CD14-positive monocyte (primary cell): ENCODE measurements around the gene PADI2. TPM values are rescaled to one million over a fixed set of nuclear protein-coding genes. Genes with fewer than 3 reads are reported as not detected.

Source experiments
- DNase-seq, 3 donors: peaks; one replicate each; pipeline ENCODE4 v3.0.0-alpha.2; 2011 to 2022
- H2AFZ ChIP-seq: 2 replicates; pipeline ENCODE4 v1.6.0; 2012; ENCODE audit warnings: mild to moderate bottlenecking, low read depth, low read length, inconsistent platforms; ENCODE audit not compliant: insufficient read depth, poor library complexity, severe bottlenecking
- H3K27ac ChIP-seq, 2 donors: 1 replicate in 1 of 2; 2 replicates in 1 of 2; pipeline ENCODE4 v1.5.1; 2012 to 2013; ENCODE audit warnings: low read length in 2 of 2, control low read depth in 1 of 2, inconsistent platforms in 1 of 2, low read depth in 1 of 2, mild to moderate bottlenecking in 1 of 2
- H3K27me3 ChIP-seq, 2 donors: one replicate each; pipeline versions ENCODE4 v1.6.0 to v1.6.1; 2011 to 2013; ENCODE audit warnings: low read length in 2 of 2; ENCODE audit not compliant: control insufficient read depth in 2 of 2, insufficient read depth in 2 of 2
- H3K36me3 ChIP-seq, 2 donors: replicated peaks in 1 of 2; 1 replicate in 1 of 2; 2 replicates in 1 of 2; pipeline versions ENCODE4 v1.5.1 to v1.6.1; 2012 to 2013; ENCODE audit warnings: low read length in 2 of 2, control low read depth in 1 of 2, inconsistent platforms in 1 of 2, mild to moderate bottlenecking in 1 of 2; ENCODE audit not compliant: insufficient read depth in 2 of 2, control insufficient read depth in 1 of 2
- H3K4me1 ChIP-seq, 2 donors: 1 replicate in 1 of 2; 2 replicates in 1 of 2; pipeline versions ENCODE4 v1.5.1 to v1.6.1; 2012 to 2013; ENCODE audit warnings: low read length in 2 of 2, control low read depth in 1 of 2, inconsistent platforms in 1 of 2, mild to moderate bottlenecking in 1 of 2, moderate library complexity in 1 of 2; ENCODE audit not compliant: insufficient read depth in 2 of 2, control insufficient read depth in 1 of 2
- H3K4me2 ChIP-seq: replicated peaks from 2 replicates; pipeline ENCODE3; 2012; ENCODE audit warnings: low read length, moderate library complexity, mild to moderate bottlenecking; ENCODE audit not compliant: poor library complexity, severe bottlenecking; ENCODE audit errors: extremely low read depth
- H3K4me3 ChIP-seq, 3 experiments: fragments of 200-600 bp in 1 of 3; sonication (generic) in 1 of 3; replicated peaks in 1 of 3; 1 replicate in 2 of 3; 2 replicates in 1 of 3; pipeline ENCODE4 v1.5.1; 2011 to 2013; ENCODE audit warnings: low read length in 3 of 3, mild to moderate bottlenecking in 3 of 3, control low read depth in 2 of 3, low read depth in 2 of 3, inconsistent platforms in 1 of 3, moderate library complexity in 1 of 3
- H3K79me2 ChIP-seq: 2 replicates; pipeline ENCODE4 v1.6.0; 2012; ENCODE audit warnings: mild to moderate bottlenecking, control low read depth, inconsistent platforms, low read length, moderate library complexity; ENCODE audit not compliant: insufficient read depth
- H3K9ac ChIP-seq: 2 replicates; pipeline ENCODE4 v1.6.0; 2017; ENCODE audit warnings: low read length, mild to moderate bottlenecking; ENCODE audit not compliant: insufficient read depth, poor library complexity, severe bottlenecking
- H3K9me3 ChIP-seq, 2 donors: replicated peaks in 1 of 2; 1 replicate in 1 of 2; 2 replicates in 1 of 2; pipeline versions ENCODE4 v1.5.1 to v1.6.1; 2012 to 2013; ENCODE audit warnings: low read length in 2 of 2, control low read depth in 1 of 2; ENCODE audit not compliant: control insufficient read depth in 1 of 2, insufficient read depth in 1 of 2
- H4K20me1 ChIP-seq: 2 replicates; pipeline ENCODE4 v1.6.0; 2012; ENCODE audit warnings: mild to moderate bottlenecking, low read length, control low read depth, moderate library complexity; ENCODE audit not compliant: insufficient read depth
- H3K27ac Mint-ChIP-seq, 7 donors: one replicate each; pipeline ENCODE4 v1.8.0; 2020; ENCODE audit warnings: mild to moderate bottlenecking in 7 of 7, mixed read lengths in 7 of 7, moderate library complexity in 6 of 7, inconsistent platforms in 2 of 7
- H3K27me3 Mint-ChIP-seq, 3 donors: one replicate each; pipeline ENCODE4 v1.8.0; 2021 to 2022; ENCODE audit warnings: low read depth in 3 of 3, mild to moderate bottlenecking in 3 of 3, mixed read lengths in 3 of 3, moderate library complexity in 3 of 3, inconsistent platforms in 1 of 3
- H3K36me3 Mint-ChIP-seq, 2 donors: one replicate each; pipeline ENCODE4 v1.8.0; 2020; ENCODE audit warnings: mixed read lengths in 2 of 2, inconsistent platforms in 1 of 2, mild to moderate bottlenecking in 1 of 2
- H3K4me1 Mint-ChIP-seq: one replicate; pipeline ENCODE4 v1.8.0; 2020; ENCODE audit warnings: mild to moderate bottlenecking, mixed read lengths
- H3K4me3 Mint-ChIP-seq, 2 donors: one replicate each; pipeline ENCODE4 v1.8.0; 2020; ENCODE audit warnings: mild to moderate bottlenecking in 2 of 2, mixed read lengths in 2 of 2, moderate library complexity in 1 of 2
- H3K9me3 Mint-ChIP-seq, 7 donors: one replicate each; pipeline ENCODE4 v1.8.0; 2020 to 2022; ENCODE audit warnings: mixed read lengths in 7 of 7, mild to moderate bottlenecking in 6 of 7, moderate library complexity in 6 of 7, inconsistent platforms in 2 of 7
- WGBS: methylation state at CpG from one replicate; pipeline ENCODE4 v1.1.5; 2013; ENCODE audit warnings: missing lambda C conversion rate; ENCODE audit not compliant: insufficient coverage; 5-methylcytosine and 5-hydroxymethylcytosine counted together
- intact Hi-C, 2 donors: fragments of 100-400 bp; cut with micrococcal nuclease; formaldehyde crosslinking; loops; one replicate each; pipeline versions ENCODE4 v1.15.0 to v1.15.1; 2023
- polyA plus RNA-seq, 3 donors: library from polyadenylated mRNA; depleted of rRNA in 1 of 3; unstranded in 2 of 3; stranded (reverse) in 1 of 3; fragments of 300-500 nt in 2 of 3; fragments of >200 nt in 1 of 3; fragmentation: Illumina TruSeq in 2 of 3; gene quantifications; 1 replicate in 2 of 3; 2 replicates in 1 of 3; pipeline ENCODE4 v1.2.3, GENCODE V29; 2012 to 2021
- TF ChIP-seq, protein P1 (sequence below): fragments of 200-600 bp; IDR thresholded peaks from one replicate; pipeline ENCODE4 v1.8.0; 2022; ENCODE audit warnings: antibody characterized with exemption, mild to moderate bottlenecking

Gene PADI2
- polyA plus RNA-seq, 3 donors, result 18.6 to 61.7 (median 32.6) TPM

DNA sequence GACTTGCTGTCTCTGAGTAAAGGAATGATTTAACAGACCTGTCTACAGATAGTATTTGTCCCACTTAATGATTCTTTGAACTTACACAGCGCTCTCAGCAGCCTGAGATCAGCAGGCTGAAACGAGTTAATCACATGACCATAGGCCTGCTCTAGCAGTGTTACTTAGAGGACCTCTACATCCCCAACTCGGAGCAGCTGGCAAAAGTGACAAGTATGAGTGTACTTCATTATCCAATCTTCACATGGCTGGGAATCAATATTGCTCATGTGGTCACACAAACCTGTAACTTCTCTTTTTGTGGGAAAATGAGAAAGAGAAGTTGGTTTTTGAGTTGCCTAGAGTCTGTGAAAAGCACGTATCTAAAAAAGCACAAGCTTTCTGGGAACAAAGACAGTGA, 96.1 kb downstream of the PADI2 start:
- H3K9me3 Mint-ChIP-seq, result no peaks in the 10 kb centered on the region
- no peaks in the 10 kb centered on the region for H3K27me3 Mint-ChIP-seq
- no peak overlapping the region for H3K4me2 ChIP-seq
- H3K27me3 ChIP-seq, result no peaks in the 10 kb centered on the region
- no peak overlapping the region for H2AFZ ChIP-seq
- H3K4me3 Mint-ChIP-seq, result no peak overlapping the region
- H3K27ac ChIP-seq, result peak overlapping the region in 1 of 2 donors; percentile 8
- H3K36me3 Mint-ChIP-seq, result peaks cover 87 to 99% of the 10 kb centered on the region in 2 donors
- intact Hi-C loops, result no loop called here
- H3K9ac ChIP-seq, result no peak overlapping the region
- peaks cover 41% of the 10 kb centered on the region for H4K20me1 ChIP-seq
- H3K36me3 ChIP-seq, result peaks cover 97 to 100% of the 10 kb centered on the region in 2 donors
- peaks cover 21 to 26% of the 10 kb centered on the region in 2 donors for H3K4me1 ChIP-seq
- DNase-seq, result peak in 2 of 3 donors; percentile 12 to 21
- peak overlapping the region in 4 of 7 donors; percentile 25 to 72 (median 60) for H3K27ac Mint-ChIP-seq
- peaks cover 29% of the 10 kb centered on the region for H3K4me1 Mint-ChIP-seq
- TF ChIP-seq, protein P1, sequence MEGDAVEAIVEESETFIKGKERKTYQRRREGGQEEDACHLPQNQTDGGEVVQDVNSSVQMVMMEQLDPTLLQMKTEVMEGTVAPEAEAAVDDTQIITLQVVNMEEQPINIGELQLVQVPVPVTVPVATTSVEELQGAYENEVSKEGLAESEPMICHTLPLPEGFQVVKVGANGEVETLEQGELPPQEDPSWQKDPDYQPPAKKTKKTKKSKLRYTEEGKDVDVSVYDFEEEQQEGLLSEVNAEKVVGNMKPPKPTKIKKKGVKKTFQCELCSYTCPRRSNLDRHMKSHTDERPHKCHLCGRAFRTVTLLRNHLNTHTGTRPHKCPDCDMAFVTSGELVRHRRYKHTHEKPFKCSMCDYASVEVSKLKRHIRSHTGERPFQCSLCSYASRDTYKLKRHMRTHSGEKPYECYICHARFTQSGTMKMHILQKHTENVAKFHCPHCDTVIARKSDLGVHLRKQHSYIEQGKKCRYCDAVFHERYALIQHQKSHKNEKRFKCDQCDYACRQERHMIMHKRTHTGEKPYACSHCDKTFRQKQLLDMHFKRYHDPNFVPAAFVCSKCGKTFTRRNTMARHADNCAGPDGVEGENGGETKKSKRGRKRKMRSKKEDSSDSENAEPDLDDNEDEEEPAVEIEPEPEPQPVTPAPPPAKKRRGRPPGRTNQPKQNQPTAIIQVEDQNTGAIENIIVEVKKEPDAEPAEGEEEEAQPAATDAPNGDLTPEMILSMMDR, result no peak
- H3K4me3 ChIP-seq, result no peak overlapping the region
- no peaks in the 10 kb centered on the region for H3K9me3 ChIP-seq
- no peaks in the 10 kb centered on the region for H3K79me2 ChIP-seq
- WGBS, result no CpG with 5 or more reads among the region's 4 CpGs

DNA sequence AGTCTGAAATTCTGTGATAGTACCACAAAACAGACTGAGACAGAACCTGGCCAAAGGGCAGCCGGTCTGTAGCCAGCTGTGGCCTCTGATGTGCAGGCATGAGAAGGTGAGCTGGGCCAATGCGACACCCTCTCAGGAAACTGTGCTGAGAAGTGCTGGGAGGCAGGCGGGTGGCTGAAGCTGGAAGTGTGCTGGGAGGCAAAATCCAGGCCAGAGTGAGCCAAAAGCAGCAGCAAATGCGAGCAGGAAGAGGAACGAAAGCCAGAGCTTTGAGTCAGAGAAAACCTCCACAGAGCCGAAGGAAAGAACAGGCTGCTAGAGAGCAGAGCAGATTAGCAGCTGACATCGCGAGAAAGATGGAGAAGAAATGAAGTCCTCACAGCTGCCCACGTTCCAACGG, 97.4 kb downstream of the PADI2 start:
- intact Hi-C loops, result no loop called here
- Histone ChIP-seq H3K9ac (no peak overlapping the region), H2AFZ (no peak overlapping the region), H4K20me1 (peaks cover 29% of the 10 kb centered on the region), H3K4me2 (no peak overlapping the region), H3K27me3 (no peaks in the 10 kb centered on the region), H3K36me3 (peaks cover 89 to 96% of the 10 kb centered on the region in 2 donors), H3K79me2 (no peaks in the 10 kb centered on the region), H3K4me1 (peaks cover 9 to 15% of the 10 kb centered on the region in 2 donors), H3K4me3 (no peak overlapping the region), H3K27ac (no peak overlapping the region), H3K9me3 (no peaks in the 10 kb centered on the region)
- TF ChIP-seq, protein P1, result no peak
- Mint-ChIP-seq H3K4me1 (peaks cover 17% of the 10 kb centered on the region), H3K9me3 (peaks cover 0 to 2% (median 0%) of the 10 kb centered on the region in 7 donors), H3K27ac (peak overlapping the region in 1 of 7 donors; percentile 10), H3K36me3 (peaks cover 80 to 94% of the 10 kb centered on the region in 2 donors), H3K27me3 (no peaks in the 10 kb centered on the region), H3K4me3 (no peak overlapping the region)
- DNase-seq, result no peak
- WGBS, result 89% methylated on average over 10 of the region's 10 CpGs
